ENCODE data around the gene SFMBT2. TPM values are rescaled to one million over a fixed set of nuclear protein-coding genes. Genes with fewer than 3 reads are reported as not detected.

SFMBT2 gene
- total RNA-seq (2022; extraction: Qiagen RNA extraction; ENCODE audit: low read depth): 5.9 to 11.0 TPM (median 10.8 TPM) in 5 replicates

DNA sequence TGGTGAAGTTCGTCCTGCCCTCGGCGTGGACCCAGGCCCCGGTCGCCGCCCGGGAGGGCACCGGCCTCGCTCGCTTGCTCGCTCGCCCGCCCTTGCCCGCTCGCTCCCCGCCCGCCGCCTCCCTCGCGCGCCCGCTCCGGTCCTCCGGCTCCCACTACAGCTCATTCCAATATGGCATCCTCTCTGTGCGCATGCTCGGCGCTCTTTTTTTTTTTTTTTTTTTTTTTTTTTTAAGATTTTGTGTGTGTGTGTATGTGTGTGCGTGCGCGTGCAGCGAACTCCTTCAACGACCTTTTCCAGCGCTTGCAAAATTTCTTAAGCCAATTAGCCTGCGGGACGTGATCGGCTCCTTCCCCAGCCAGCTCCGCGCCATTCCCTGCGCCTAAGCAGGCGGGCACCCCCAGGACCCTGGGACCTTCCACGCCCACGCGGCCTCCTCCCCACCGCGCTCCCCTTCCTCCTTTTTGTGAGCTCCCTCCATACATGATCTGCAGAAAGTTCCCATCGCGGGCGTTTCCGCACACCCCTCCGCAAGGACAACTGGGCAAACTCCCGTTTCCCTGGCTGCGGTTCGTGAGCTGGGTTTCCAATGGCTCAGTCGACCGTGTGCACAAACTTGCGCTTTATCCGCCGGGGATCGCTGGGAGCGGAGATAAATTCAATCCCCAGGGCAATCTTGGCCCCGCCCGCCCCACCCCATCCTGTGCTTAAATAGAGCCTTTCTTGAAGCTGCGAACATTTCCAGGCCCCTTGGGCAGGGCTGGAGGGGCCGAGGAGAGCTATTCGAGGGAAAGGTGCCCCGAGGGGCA is at the start of gene SFMBT2:
Gene SFMBT2 (minus strand): TSS at position 173 of the 809 bp plus-strand sequence. CDS start 29,136 bp downstream, outside the sequence.

Data from A549 treated with RU486 at 1 μM for 4 hours (cell line).